Cerebellar nuclear complex (tissue), 1 donor: ENCODE measurements around the gene PTPRE.

Experiments used
- DNase-seq, 2 experiments: peaks; one replicate each; lab custom pipeline; 2025; lab: John Stamatoyannopoulos, UW

Gene PTPRE

DNA sequence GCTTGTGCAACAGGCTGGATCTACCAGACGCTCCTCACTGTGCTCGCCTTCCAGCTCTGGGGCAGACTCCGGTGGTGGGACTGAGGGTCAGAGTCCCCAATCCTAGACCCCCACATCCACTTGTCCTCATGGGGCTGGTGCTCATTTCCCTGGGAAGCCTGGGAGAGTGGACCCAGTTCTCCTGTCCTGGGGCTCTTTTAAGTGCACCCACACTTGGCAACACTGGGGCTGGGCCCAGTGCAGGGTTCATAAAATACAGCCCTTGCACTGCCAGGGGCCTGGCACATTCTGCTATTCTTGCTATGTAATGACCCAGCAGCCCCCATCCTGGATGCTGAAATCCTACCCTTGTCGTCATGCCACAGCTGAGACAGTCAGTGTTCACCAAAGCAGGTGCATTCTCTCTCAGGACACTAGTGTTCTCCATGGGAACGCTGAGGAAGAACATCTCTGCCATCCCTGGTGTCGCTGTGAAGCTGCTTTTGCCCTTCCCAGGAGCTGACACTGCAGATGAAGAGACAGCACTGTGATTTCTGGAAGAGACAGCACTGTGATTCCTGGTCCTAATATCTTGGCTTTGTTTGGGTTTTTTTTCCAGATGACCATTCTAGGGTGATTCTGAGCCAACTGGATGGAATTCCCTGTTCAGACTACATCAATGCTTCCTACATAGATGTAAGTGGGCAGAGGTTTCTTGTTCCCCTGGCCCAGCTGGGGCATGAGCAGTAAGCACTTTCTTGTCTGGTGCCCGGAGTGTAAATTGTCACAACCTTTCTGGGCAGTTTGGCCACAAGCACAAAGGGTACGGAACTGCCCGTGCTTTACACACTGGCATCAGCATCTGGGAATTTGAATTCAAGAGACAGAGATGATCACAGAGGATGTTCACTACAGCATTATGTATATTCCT, 153.7 kb downstream of the PTPRE start:
- DNase-seq, result no peak

- no peak for DNase-seq
These were observed 154.7 kb downstream of the PTPRE start for GRCh38 chr10:128061306-128062300.

DNA sequence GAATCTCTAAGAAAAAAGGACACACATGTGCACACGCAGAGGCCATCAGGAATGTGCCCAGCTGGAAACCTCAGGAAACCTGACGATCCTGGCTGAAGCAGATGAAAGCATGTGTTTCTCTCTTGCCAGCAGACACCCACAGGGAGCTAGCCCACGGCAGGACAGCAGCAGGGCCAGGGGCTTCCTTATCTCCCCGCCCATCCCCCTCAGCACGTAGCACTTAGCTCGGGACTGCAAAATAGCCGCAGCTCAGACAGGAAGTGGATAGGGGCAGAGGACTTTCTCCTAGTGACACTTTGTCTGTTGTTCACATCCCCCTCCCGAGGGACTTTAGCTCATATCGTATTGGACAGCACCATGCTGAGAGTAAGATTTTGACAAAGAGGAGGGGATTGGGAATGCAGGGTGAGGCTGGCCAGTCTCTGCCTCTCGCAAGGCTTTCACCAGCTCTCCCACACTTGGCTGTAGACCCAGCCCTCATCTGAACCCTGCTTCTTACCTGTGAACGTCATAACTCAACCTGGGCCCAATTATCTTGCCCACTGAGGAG, 155.5 kb downstream of the PTPRE start:
- DNase-seq, result no peak

- no peak for DNase-seq
These were observed 156.1 kb downstream of the PTPRE start for GRCh38 chr10:128062881-128063563.

DNA sequence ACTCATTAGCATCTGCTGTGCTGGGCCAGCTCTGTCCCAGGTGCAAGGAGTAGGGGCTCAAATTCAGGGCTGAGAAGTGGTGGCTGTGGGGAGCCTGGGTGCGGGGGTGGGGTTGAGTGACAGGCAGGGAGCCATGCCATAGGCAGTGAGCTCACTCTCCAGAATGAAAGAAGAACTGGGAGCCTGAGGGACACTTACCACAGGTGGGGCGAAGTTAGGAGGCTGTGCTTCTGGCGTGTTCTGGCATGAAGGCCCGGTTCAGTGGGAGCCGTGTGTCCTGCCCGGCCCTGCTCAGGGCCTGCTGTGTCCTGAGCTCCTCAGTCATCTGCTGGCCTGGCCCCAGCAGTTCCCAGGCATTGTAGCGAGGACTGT, 156.8 kb downstream of the PTPRE start:
- no peak for DNase-seq

GRCh38 chr10:128064108-128064969, 157.4 kb downstream of the PTPRE start:
- DNase-seq, result no peak

- no peak for DNase-seq
These were observed 158.2 kb downstream of the PTPRE start for GRCh38 chr10:128064970-128065580.

GRCh38 chr10:128065881-128066534, 159.1 kb downstream of the PTPRE start:
- no peak for DNase-seq

DNA sequence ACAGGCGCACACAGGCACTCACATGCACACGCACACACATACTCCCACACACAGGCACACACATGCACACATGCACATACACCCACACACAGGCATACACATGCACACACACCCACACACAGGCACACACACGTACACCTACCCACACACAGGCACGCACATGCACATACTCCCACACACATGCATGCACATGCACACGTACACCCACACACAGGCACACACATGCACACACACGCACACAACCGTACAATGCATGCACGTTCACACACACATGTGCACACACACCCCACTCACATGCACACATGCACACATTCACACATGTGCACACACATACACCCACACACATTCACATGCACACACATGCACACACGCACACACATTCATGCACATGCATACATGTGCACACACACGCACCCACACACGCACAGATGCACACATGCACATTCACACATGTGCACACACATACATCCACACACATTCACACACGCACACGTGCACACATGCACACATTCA, 160.0 kb downstream of the PTPRE start:
- DNase-seq, result no peak

- DNase-seq, result no peak
These were observed 160.9 kb downstream of the PTPRE start for GRCh38 chr10:128067691-128068397.

- no peak for DNase-seq
These were observed 161.7 kb downstream of the PTPRE start for GRCh38 chr10:128068398-128069285.

DNA sequence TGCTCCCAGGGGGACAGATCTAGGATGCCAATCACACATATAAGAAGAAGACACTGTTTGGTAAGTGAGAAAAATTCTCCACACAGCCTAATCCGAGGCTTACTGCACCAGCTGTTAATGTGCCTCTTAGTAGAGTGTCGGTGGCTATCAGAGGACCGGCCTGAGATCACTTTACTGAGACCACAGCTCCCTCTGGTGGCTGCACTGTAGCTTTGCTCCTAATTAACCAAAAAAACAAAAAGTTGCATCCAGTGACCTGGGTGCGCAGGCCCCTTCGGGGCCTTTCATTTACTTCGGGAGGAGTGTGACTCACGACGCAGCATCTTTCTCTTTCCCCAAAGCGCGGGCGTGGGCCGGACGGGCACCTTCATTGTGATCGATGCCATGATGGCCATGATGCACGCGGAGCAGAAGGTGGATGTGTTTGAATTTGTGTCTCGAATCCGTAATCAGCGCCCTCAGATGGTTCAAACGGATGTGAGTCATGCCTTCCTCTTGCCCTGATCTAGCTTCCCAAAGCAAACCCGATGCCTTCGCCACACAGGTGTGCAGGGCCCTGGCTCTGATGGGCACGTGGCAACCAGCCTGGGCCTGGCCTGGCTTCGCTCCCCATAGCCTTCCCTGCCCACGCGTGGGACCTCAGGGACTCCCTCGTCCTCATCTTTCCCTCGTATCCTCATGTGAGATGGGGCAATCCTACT, 162.6 kb downstream of the PTPRE start:
- no peak for DNase-seq

GRCh38 chr10:128070161-128070560, 163.3 kb downstream of the PTPRE start:
- DNase-seq, result no peak

DNA sequence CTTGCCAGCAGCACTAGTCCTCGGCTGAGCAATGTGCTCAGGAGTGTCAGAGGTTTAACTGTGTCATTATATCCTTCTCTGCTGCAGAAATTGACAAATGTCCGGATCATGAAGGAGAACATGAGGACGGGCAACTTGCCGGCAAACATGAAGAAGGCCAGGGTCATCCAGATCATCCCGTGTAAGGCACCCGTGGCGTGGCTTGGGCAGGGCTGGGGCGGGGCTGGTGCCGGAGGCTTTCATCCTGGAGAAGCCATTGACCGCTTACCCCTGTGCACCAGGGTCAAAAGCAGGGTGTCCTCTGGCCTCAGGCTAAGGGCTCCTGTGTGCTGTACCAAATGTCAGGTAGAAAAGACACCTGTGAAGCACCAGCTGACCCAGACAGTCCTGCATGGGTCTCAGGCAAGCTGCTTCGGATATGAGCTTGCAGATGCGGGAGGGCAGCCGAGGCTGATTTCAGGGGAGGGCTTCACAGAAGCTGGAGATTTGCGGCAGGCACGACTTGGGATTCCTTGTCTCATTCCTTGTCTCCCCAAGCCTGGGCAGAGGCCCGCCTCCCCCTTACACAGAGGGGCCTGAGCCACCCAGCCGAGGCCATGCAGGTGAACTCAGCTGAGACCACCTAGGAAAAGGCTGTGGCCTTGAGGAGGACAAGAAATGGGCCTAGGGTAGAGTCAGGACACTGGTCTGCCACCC, 164.0 kb downstream of the PTPRE start:
- no peak for DNase-seq

- DNase-seq, result no peak
These were observed 164.5 kb downstream of the PTPRE start for GRCh38 chr10:128071417-128071782.

DNA sequence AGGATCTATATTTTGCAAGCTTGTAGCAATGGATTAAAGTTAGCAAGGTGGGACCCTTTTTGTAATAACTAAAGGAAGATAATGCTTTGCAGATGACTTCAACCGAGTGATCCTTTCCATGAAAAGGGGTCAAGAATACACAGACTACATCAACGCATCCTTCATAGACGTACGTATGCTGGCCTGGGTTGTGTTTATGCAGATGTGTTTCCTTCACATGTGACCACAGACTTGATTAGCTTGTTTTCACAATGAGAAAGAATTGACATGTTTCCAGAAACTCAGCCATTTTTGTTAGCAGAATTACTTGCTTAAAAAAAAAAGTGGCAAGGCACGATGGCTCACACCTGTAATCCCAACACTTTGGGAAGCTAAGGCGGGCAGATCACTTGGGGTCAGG, 165.1 kb downstream of the PTPRE start:
- no peak for DNase-seq
